Spleen (tissue), 11 donors: ENCODE measurements around the gene UQCRC2. TPM values are rescaled to one million over a fixed set of nuclear protein-coding genes. Genes with fewer than 3 reads are reported as not detected.
"Not testable (repeated sequence)": the region's sequence is repeated elsewhere in the genome, so short reads cannot be mapped to it uniquely, and the experiment has no call there.

Experiments
- DNase-seq: peaks from one replicate; pipeline ENCODE4 v3.0.0-alpha.2; 2020
- H3K27ac ChIP-seq, 8 donors: fragments of 200-600 bp; sonication (generic) in 7 of 8; 1 replicate in 4 of 8; 2 replicates in 4 of 8; pipeline versions ENCODE4 v1.5.0 to v1.8.0; 2016 to 2021; ENCODE audit warnings: inconsistent platforms in 4 of 8, mild to moderate bottlenecking in 4 of 8, moderate library complexity in 1 of 8
- H3K27me3 ChIP-seq, 7 donors: fragments of 200-600 bp; sonication (generic) in 6 of 7; replicated peaks in 1 of 7; 1 replicate in 4 of 7; 2 replicates in 3 of 7; pipeline versions ENCODE4 v1.5.0 to v1.8.0; 2016 to 2021; ENCODE audit warnings: inconsistent platforms in 3 of 7, mild to moderate bottlenecking in 1 of 7
- H3K36me3 ChIP-seq, 6 donors: fragments of 200-600 bp; sonication (generic) in 5 of 6; 1 replicate in 4 of 6; 2 replicates in 2 of 6; pipeline versions ENCODE4 v1.5.0 to v1.8.0; 2016 to 2021; ENCODE audit warnings: inconsistent platforms in 2 of 6
- H3K4me1 ChIP-seq, 6 donors: fragments of 200-600 bp; sonication (generic) in 5 of 6; 1 replicate in 3 of 6; 2 replicates in 3 of 6; pipeline versions ENCODE4 v1.5.0 to v1.8.0; 2016 to 2021; ENCODE audit warnings: inconsistent platforms in 3 of 6
- H3K4me3 ChIP-seq, 8 donors: fragments of 200-600 bp; sonication (generic) in 7 of 8; 1 replicate in 4 of 8; 2 replicates in 4 of 8; pipeline versions ENCODE4 v1.5.0 to v1.8.0; 2016 to 2021; ENCODE audit warnings: inconsistent platforms in 4 of 8, mild to moderate bottlenecking in 4 of 8, moderate library complexity in 2 of 8
- H3K9me3 ChIP-seq, 8 donors: fragments of 200-600 bp; sonication (generic) in 7 of 8; 1 replicate in 4 of 8; 2 replicates in 4 of 8; pipeline versions ENCODE4 v1.5.0 to v1.8.0; 2016 to 2021; ENCODE audit warnings: inconsistent platforms in 4 of 8
- CTCF ChIP-seq, 11 experiments: fragments of 200-600 bp in 7 of 11; fragments of 450-650 bp in 4 of 11; sonication (generic) in 4 of 11; IDR thresholded peaks in 8 of 11; conservative IDR thresholded peaks in 3 of 11; 1 replicate in 7 of 11; 2 replicates in 4 of 11; pipeline versions ENCODE4 v1.4.0 to v1.8.0; 2016 to 2021; ENCODE audit warnings: antibody characterized with exemption in 11 of 11, inconsistent platforms in 4 of 11, mild to moderate bottlenecking in 1 of 11
- POLR2A ChIP-seq, 3 donors: fragments of 450-650 bp; IDR thresholded peaks; one replicate each; pipeline ENCODE4 v1.5.1; 2017; ENCODE audit warnings: antibody characterized with exemption in 3 of 3, mild to moderate bottlenecking in 1 of 3
- POLR2AphosphoS5 ChIP-seq, 3 donors: sonication (generic); formaldehyde crosslinking; IDR thresholded peaks; one replicate each; pipeline ENCODE4 v1.5.1; 2017; ENCODE audit warnings: antibody characterized with exemption in 3 of 3
- WGBS, 5 donors: extraction: QIAGEN DNeasy Blood & Tissue Kit in 3 of 5; methylation state at CpG; one replicate each; pipeline versions ENCODE4 v1.1.5 to v1.1.7; 2013 to 2018; 5-methylcytosine and 5-hydroxymethylcytosine counted together
- intact Hi-C: fragments of 100-400 bp; cut with DNase I; formaldehyde crosslinking; loops from one replicate; pipeline ENCODE4 v1.15.0; 2023; ENCODE audit warnings: low total_unique reads
- polyA plus RNA-seq, 3 donors: library from polyadenylated mRNA; stranded (reverse); fragments of 200-250 nt; gene quantifications; one replicate each; pipeline ENCODE4 v1.2.1, GENCODE V29; 2013
- total RNA-seq, 7 donors: library from RNA; depleted of rRNA in 3 of 7; stranded (reverse); fragments of >200 nt in 3 of 7; fragmentation: NEBNext Ultra II Directional in 4 of 7; extraction: Animal tissue kit (Norgen Biotek cat#: 25700) in 4 of 7; gene quantifications; one replicate each; pipeline versions ENCODE4 v1.1.0 to v1.2.1, GENCODE V29; 2016 to 2021
- donor health status: healthy with polysubstance abuse.
- donor health status: DM: no; HTN: no; CAD: no; lungs with moderate emphysema.
- donor health status: DM: no; HTN: no; CAD: no.
- donor health status: Bipolar disorder and iron deficiency.
- donor health status: healthy.
- donor health status: DM: no; HTN: no; CAD: no.
- donor health status: DM: yes; HTN: yes; CAD: no.

Gene UQCRC2
- total and polyA plus RNA-seq, 10 donors: 75.1 to 172 (median 139) TPM

GRCh38 chr16:22016927-22017326 is 63.8 kb downstream of the UQCRC2 start:
- intact Hi-C loops: no loop called here
- Histone ChIP-seq H3K9me3 (no peaks in the 10 kb centered on the region), H3K27ac (no peak overlapping the region), H3K4me1 (peaks cover 0 to 76% (median 36%) of the 10 kb centered on the region in 6 donors), H3K36me3 (no peaks in the 10 kb centered on the region), H3K4me3 (no peak overlapping the region), H3K27me3 (no peaks in the 10 kb centered on the region)
- TF ChIP-seq POLR2A (IDR thresholded peaks at IDR 0.05) (no peak), CTCF (IDR thresholded peaks at IDR 0.05 in 8 of 11, conservative IDR thresholded peaks at IDR 0.05 in 3 of 11) (no peak), POLR2AphosphoS5 (IDR thresholded peaks at IDR 0.05) (no peak)
- DNase-seq: no peak
- 69 to 83% (median 78%) methylated on average over 4 of the region's 4 CpGs for WGBS, 5 donors

GRCh38 chr16:22018559-22018958 is 65.4 kb downstream of the UQCRC2 start:
- TF ChIP-seq POLR2AphosphoS5 (IDR thresholded peaks at IDR 0.05): no peak
- no peak for TF ChIP-seq CTCF (IDR thresholded peaks at IDR 0.05 in 8 of 11, conservative IDR thresholded peaks at IDR 0.05 in 3 of 11)
- TF ChIP-seq POLR2A (IDR thresholded peaks at IDR 0.05): no peak

GRCh38 chr16:22022151-22022550 is 69.0 kb downstream of the UQCRC2 start:
- no peak for DNase-seq
- Histone ChIP-seq H3K27ac (no peak overlapping the region), H3K9me3 (no peaks in the 10 kb centered on the region), H3K4me3 (no peak overlapping the region), H3K27me3 (no peaks in the 10 kb centered on the region), H3K4me1 (peaks cover 0 to 40% (median 13%) of the 10 kb centered on the region in 6 donors), H3K36me3 (no peaks in the 10 kb centered on the region)
- no peak for TF ChIP-seq CTCF (IDR thresholded peaks at IDR 0.05 in 8 of 11, conservative IDR thresholded peaks at IDR 0.05 in 3 of 11)
- no peak for TF ChIP-seq POLR2A (IDR thresholded peaks at IDR 0.05)
- TF ChIP-seq POLR2AphosphoS5 (IDR thresholded peaks at IDR 0.05): no peak
- intact Hi-C loops: no loop called here
- WGBS, 5 donors: 92 to 97% (median 94%) methylated on average over 5 of the region's 5 CpGs

More at GRCh38 chr16:22018559-22018958, 65.4 kb downstream of the UQCRC2 start:
- no peak overlapping the region for H3K4me3 ChIP-seq
- no peaks in the 10 kb centered on the region for H3K36me3 ChIP-seq
- intact Hi-C loops: no loop called here
- no peaks in the 10 kb centered on the region for H3K9me3 ChIP-seq
- no peaks in the 10 kb centered on the region for H3K27me3 ChIP-seq
- DNase-seq: no peak
- H3K27ac ChIP-seq: no peak overlapping the region
- 89 to 98% (median 95%) methylated on average over 1 of the region's 1 CpG for WGBS, 5 donors
- peaks cover 0 to 64% (median 24%) of the 10 kb centered on the region in 6 donors for H3K4me1 ChIP-seq

GRCh38 chr16:22023505-22023904 is 70.3 kb downstream of the UQCRC2 start:
- intact Hi-C loops: no loop called here
- no peak for DNase-seq
- WGBS, 5 donors: 81 to 95% (median 86%) methylated on average over 1 of the region's 1 CpG

GRCh38 chr16:22024785-22025184 is 71.6 kb downstream of the UQCRC2 start:
- H3K27me3 ChIP-seq, H3K9me3 ChIP-seq, intact Hi-C loops, DNase-seq, H3K4me3 ChIP-seq, H3K27ac ChIP-seq, H3K36me3 ChIP-seq: not testable (repeated sequence)
- WGBS, 5 donors: 91 to 98% (median 95%) methylated on average over 4 of the region's 4 CpGs
- peaks cover under 1 to 30% (median 16%) of the 10 kb centered on the region in 6 donors for H3K4me1 ChIP-seq

More at GRCh38 chr16:22023505-22023904, 70.3 kb downstream of the UQCRC2 start:
- H3K4me3 ChIP-seq: no peak overlapping the region
- peaks cover 0 to 38% (median 15%) of the 10 kb centered on the region in 6 donors for H3K4me1 ChIP-seq
- no peaks in the 10 kb centered on the region for H3K36me3 ChIP-seq
- no peaks in the 10 kb centered on the region for H3K27me3 ChIP-seq
- TF ChIP-seq POLR2A (IDR thresholded peaks at IDR 0.05): no peak
- no peak for TF ChIP-seq POLR2AphosphoS5 (IDR thresholded peaks at IDR 0.05)
- no peak for TF ChIP-seq CTCF (IDR thresholded peaks at IDR 0.05 in 8 of 11, conservative IDR thresholded peaks at IDR 0.05 in 3 of 11)
- H3K9me3 ChIP-seq: no peaks in the 10 kb centered on the region
- H3K27ac ChIP-seq: no peak overlapping the region
